RPMI8226 (cell line): ENCODE data around the gene MYBPC2.
A peak's percentile ranks its signal among the peaks of the same experiment; 100 is the strongest.
"Not testable (repeated sequence)": the region's sequence is repeated elsewhere in the genome, so short reads cannot be mapped to it uniquely, and the experiment has no call there.

ENCODE experiments used
- DNase-seq: peaks from one replicate; pipeline ENCODE4 v3.0.0-alpha.2; 2015

Gene MYBPC2

GRCh38 chr19:50460161-50460765 lies 27.6 kb downstream of the MYBPC2 start:
- peak; percentile 75 for DNase-seq

GRCh38 chr19:50461066-50461875 lies 28.6 kb downstream of the MYBPC2 start:
- peak; percentile 76 for DNase-seq

DNA sequence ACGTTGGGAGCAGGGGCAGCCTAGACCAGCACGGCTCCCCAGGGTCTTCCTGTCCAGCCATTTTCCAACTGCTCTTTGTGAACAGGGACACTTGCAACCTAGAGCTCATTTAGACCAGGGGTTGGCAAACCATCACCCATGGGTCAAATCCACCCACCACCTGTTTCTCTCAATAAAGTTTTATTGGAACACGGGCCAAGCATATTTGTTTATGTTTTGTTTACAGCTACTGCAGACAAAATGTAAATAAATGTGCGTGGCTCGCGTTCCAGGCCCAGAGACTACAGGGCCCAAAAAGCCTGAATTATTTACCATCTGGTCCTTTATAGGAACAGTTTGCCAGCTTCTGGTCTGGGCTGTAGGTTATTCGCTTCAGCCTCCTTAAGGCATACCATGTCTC lies 30.3 kb downstream of the MYBPC2 start:
- no peak for DNase-seq

- no peak for DNase-seq
Observed at GRCh38 chr19:50464348-50464747, 31.7 kb downstream of the MYBPC2 start.

DNA sequence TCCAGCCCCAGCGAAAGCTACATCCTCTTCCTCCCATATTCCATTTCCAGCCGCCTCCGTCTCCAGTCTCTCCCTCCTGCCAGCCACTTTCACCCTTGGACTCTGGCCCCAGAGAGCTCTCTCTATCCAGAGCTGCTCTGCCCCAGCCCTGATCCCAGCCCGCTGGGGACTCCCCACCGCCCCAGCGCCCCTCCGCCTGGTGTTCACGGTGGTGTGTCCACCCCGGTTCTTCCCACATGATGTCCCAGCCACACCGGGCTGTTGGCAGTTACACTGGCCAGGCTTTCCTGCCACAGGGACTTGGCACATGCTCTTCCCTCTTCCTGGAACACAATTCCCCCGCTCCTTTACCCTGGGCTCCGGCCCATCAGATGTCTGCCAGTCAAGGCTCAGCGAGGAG lies 32.3 kb downstream of the MYBPC2 start:
- no peak for DNase-seq

DNA sequence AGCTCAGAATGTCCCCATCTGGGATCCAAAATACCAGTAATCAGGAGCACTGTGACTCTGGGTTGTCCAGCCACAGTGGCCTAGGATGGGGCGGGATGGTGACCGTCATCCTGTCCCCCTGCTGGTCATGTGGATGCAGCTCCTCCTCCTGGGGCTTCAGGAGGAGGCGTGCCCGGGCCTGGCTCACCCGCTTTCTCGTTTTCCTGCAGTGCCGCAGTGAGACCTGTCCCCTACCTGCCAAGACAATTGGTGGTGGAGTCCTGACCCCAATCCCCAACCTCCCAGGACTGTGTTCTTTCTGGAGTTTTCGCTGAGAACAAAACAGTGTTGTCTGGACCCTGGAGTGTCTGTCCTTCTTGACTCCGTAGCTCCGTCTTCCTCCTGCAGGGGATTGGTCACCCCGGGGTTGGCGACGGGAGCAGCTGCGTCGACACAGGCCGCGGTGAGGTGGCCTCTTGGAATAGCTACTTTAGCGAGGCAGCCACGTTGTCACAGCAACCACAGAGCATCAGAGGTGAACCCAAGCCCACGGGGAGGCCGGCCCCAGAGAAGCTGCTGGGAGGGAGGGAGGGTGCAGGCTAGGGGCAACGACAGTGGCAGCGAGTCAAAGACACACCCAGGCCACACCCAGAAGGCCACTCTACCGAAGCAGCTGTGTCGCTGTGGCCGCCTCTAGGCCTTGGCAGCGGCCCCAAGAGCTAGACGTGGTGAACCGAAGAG lies 33.5 kb downstream of the MYBPC2 start:
- peak; percentile 97 for DNase-seq

DNA sequence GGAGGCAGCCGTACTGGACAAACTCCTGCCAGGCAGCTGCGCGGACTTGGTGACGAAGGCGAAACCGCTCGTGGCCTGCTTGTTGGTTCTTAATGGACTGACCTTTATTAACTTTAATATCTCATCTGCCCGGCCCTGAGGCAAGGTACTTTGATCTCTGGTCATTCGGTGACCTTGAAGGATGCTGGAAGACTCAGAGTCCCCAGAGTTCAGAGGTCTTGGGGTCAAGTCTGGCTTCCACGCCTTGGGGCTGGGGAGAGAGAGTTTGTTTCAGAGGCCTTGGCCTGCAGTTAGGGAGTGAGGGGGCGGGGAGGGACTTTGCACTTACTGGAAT lies 34.0 kb downstream of the MYBPC2 start:
- DNase-seq = no peak

- DNase-seq = no peak
Observed at GRCh38 chr19:50467566-50467965, 34.9 kb downstream of the MYBPC2 start.

DNA sequence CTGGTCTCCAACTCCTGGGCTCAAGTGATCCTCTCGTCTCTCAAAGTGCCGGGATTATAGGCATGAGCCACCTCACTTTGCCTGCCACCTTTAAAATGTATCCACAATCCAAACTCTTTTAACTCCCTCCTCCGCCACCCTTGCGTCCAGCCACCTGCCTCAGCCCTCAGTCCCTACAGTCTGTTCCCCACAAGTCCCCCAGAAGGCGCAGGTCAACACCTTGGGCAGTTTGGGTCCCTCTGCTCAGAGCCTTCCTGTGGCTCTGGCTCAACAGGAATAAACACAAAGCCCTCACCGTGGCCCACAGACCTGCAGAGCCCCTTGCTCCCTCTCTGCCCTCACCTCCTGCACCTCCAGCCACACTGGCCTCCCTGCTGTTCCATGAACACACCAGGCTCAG lies 36.1 kb downstream of the MYBPC2 start:
- DNase-seq = no peak

DNA sequence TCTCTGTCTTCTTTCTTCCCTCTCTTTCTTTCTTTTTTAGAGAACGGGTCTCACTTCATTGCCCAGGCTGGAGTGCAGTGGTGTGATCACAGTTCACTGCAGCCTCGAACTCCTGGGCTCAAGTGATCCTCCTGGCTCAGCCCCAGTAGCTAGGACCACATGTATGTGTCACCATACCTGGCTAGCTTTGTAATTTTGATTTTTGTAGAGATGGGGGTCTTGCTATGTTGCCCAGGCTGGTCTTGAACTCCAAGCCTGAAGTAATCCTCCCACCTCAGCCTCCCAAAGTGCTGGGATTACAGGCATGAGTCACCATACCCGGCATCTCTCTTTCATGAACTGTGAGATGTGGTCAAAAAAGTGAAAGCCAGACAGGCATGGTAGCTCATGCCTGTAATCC lies 40.6 kb downstream of the MYBPC2 start:
- DNase-seq = not testable (repeated sequence)

DNA sequence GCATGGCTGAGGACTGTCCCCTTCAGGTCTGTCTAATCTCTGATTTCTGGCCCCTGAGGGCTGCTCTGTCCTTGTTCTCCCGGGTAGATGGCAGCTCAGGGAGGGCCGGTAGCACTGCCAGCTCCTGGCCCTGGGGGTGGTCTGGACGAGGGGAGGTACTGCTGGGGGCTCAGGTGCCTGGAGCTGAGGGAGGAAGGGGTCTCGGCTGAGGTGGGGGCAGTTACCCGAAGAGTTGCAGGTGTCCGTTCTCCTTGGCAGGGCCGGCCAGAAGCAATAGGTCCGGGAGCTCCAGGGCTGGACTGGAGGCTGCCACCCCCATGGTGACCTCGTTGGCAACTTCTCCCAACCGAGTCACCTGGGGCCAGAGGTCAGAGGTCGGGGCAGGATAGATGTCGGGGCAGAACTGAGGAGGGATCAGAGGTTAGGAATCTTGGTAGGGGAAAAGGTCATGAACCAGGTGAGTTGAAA lies 42.4 kb downstream of the MYBPC2 start:
- DNase-seq = no peak

DNA sequence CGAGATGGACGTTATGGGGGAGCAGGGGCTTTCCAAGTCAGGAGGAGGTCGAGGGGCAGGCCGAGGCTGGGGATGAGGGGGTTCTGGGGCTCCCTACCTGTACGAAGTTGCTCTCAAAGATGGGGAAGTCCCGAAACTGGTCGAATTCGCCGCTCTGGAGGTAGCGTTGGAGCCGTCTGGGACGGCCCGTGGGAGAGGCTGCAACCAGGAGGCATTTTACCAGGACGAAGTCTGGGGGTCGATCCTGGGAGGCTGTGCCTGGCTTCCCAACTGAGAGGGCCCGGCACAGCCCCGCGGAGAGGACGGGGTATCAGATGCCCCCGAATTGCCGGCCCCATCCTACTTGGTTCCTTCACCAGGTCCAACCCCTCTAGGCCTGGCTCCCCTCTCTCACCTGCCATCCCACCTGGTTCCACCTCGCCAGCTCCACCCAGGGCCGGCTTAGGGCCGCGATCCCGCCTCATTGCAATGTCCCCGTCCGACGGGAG lies 43.1 kb downstream of the MYBPC2 start:
- no peak for DNase-seq

GRCh38 chr19:50476224-50476906 lies 43.7 kb downstream of the MYBPC2 start, which contains the start of the genes EMC10 and GARIN5A:
Gene EMC10, plus strand, starts transcription at chr19:50476507. Its CDS starts 38 bp downstream, at chr19:50476545.
Gene GARIN5A, minus strand, starts transcription at chr19:50476848. Its CDS starts 460 bp downstream, at chr19:50476388.
- peak; percentile 96 for DNase-seq

GRCh38 chr19:50476907-50477238 lies 44.2 kb downstream of the MYBPC2 start:
- DNase-seq = no peak

DNA sequence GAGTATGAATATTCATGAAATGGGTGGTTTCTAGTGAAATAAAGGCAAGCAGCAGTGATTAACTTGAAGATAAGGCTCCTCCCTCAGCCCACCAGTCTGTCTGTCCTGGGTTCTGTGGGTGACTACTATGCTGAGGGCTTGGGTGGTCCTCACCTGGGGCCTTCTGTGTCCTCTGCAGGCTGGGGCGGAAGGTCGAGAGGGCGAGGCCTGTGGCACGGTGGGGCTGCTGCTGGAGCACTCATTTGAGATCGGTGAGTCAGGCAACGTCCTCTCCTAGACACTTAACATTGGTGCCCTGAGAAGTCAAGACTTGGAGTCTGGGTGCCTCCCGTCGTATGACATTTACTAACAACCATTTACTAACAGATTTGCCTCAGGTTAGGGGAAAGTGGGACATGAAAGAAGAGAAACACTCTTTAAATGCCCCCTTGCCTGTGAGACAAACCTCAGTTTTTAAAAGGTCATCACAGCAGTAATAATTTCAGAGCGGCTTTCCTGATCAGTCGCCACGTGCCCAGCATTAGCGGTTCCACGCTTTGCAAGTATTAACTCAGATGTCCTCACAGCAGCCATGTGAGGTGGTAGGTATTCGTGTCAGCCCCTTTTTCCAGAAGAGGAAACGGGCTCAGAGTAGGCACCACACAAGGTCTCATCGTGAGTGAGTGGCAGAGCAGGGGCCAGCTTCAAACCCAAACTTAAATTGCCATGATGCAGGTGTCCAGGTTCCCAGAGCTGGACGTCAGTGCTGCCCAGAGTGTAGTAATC lies 45.2 kb downstream of the MYBPC2 start:
- DNase-seq = no peak

DNA sequence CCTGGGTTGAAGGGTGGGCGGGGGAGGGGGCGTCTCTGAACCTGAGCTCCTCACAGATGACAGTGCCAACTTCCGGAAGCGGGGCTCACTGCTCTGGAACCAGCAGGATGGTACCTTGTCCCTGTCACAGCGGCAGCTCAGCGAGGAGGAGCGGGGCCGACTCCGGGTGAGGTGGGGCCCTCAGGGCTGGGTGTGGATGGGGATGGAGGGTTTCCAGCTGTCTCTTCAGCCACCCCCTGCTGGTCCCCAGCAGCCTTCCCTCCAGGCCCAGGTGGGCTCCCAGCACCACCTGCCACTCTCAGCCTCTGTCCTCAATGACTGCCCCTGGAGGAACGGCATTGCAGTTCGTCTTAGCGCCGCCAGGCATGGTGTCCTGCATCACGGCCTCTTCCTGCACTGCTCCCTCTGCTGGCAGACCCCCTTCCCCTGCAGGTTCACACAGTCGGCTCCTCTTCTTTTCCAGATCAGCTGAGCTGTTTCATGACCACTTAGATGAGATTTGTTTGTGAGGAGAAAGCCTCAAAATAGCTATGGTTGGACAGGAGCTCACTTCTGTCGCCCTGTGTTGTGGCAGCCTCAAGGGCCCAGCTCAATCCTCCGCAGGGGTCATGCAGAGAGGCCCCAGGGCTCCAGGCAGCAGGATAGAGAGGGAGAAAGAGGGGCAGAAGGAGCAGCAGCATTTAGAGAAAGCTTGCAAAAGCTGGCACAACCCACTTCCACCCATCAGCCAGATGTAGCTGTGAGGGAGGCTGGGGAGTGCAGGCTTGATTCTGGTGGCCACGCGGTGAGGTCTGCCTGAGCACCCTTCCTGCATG lies 46.4 kb downstream of the MYBPC2 start:
- DNase-seq = no peak

DNA sequence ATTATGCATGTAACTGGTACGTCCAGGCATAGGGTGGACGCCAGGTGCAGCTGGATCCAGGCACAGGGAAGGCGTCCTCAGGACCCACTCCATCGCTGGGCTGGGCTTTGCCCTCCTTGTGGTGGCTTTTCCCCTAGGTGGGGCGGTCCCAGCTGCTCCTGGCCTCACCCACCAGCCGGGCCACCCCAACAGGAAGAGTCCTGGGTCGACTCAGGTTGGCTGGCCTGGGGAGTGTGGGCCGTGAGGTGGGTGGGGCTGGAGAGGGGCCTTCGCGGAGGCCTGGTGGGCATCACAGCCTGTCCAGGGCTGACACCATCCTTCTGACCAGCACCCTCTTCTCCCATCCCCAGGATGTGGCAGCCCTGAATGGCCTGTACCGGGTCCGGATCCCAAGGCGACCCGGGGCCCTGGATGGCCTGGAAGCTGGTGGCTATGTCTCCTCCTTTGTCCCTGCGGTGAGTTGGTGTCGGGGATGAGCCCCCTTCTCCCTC lies 47.1 kb downstream of the MYBPC2 start:
- no peak for DNase-seq

DNA sequence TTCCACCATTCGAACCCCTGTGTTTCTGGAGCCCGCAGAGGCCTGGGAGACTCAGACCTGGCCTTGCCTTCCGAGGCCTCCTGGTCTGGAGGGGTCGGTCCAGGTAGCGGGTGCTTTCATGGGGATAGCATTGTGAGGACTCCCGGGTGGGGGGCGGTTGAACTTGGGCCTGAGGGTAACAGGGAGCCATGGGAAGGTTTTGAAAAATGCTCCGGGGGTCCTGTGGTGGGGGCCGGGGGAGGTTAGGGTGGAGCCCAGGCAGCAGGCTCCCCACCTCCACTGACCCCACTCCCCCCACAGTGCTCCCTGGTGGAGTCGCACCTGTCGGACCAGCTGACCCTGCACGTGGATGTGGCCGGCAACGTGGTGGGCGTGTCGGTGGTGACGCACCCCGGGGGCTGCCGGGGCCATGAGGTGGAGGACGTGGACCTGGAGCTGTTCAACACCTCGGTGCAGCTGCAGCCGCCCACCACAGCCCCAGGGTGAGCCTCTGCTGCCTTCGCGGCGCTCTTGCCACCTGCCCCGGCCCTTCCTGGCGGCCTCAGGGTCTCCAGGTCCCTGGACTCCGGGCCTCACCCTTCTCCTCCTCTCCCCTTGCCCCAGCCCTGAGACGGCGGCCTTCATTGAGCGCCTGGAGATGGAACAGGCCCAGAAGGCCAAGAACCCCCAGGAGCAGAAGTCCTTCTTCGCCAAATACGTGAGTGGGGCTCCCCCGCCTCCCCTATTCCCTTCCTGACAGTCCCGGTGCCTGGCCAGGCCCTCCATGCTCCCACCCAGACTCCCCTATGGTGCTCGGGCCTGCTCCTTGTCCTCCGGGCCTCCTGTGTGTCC lies 47.8 kb downstream of the MYBPC2 start:
- no peak for DNase-seq

DNA sequence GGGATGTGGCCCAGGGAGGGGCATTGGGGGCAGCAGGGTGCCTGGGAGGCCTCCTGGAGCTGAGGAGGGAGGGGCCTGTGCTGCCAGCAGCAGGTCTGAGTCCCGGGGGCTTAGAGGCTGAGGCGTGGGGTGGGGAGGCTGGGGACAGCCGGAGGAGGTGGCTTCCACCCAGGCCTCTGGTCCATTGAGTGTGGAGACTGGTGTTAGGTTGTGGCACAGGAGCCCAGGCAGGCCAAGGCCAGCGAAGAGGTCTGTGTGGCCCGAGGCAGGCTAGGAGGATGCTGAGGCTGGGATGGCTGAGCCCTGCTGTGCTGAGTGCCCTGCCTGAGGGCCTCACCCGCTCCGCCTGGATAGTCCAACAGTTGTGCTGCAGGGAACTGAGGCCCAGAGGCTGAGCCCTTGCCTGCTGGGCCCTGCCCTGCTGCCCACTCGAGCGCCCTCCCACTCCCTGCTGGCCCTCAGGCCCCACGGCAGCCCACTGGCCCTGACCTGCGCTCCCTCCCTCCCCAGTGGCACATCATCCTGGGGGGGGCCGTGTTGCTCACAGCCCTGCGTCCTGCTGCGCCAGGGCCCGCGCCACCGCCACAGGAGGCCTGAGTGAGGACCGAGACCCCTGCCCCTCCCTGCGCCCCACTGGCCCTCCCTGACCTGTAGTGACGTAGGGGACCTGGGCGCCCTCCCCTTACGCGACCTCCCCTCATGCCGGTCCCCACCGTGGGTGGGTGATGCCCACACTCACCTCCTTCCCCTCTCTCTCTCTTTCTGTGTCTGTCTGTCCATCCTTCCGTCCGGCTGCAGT lies 48.9 kb downstream of the MYBPC2 start:
- DNase-seq = no peak
